SJCRH30 (cell line): Measurements from ENCODE around the gene KASH5. TPM values are rescaled to one million over a fixed set of nuclear protein-coding genes. Genes with fewer than 3 reads are reported as not detected.

ENCODE experiments used
- DNase-seq, 2 experiments: peaks; one replicate each; pipeline ENCODE4 v3.0.0-alpha.2; 2015 to 2020
- H3K27ac ChIP-seq: fragments of 250-450 bp; sonication (Bioruptor Pico); 2 replicates; pipeline ENCODE4 v1.5.1; 2020; ENCODE audit warnings: mild to moderate bottlenecking, moderate library complexity
- H3K27me3 ChIP-seq: fragments of 250-450 bp; sonication (Bioruptor Pico); 2 replicates; pipeline ENCODE4 v1.5.1; 2020; ENCODE audit warnings: mild to moderate bottlenecking, moderate library complexity
- H3K36me3 ChIP-seq: fragments of 250-450 bp; sonication (Bioruptor Pico); 2 replicates; pipeline ENCODE4 v1.5.1; 2020; ENCODE audit warnings: mild to moderate bottlenecking, moderate library complexity
- H3K4me1 ChIP-seq: fragments of 250-450 bp; sonication (Bioruptor Pico); 2 replicates; pipeline ENCODE4 v1.5.1; 2020; ENCODE audit warnings: mild to moderate bottlenecking, moderate library complexity
- H3K4me3 ChIP-seq: fragments of 250-450 bp; sonication (Bioruptor Pico); 2 replicates; pipeline ENCODE4 v1.5.1; 2020; ENCODE audit warnings: mild to moderate bottlenecking, moderate library complexity
- H3K9me3 ChIP-seq: fragments of 250-450 bp; sonication (Bioruptor Pico); replicated peaks from 2 replicates; pipeline ENCODE4 v1.5.1; 2020; ENCODE audit warnings: mild to moderate bottlenecking, moderate library complexity
- total RNA-seq: library from RNA; depleted of rRNA; stranded (reverse); fragments of >200 nt; shearing (Covaris generic); gene quantifications from 2 replicates; pipeline ENCODE4 v1.2.3, GENCODE V29; 2014; rRNA removed

Gene KASH5, protein sequence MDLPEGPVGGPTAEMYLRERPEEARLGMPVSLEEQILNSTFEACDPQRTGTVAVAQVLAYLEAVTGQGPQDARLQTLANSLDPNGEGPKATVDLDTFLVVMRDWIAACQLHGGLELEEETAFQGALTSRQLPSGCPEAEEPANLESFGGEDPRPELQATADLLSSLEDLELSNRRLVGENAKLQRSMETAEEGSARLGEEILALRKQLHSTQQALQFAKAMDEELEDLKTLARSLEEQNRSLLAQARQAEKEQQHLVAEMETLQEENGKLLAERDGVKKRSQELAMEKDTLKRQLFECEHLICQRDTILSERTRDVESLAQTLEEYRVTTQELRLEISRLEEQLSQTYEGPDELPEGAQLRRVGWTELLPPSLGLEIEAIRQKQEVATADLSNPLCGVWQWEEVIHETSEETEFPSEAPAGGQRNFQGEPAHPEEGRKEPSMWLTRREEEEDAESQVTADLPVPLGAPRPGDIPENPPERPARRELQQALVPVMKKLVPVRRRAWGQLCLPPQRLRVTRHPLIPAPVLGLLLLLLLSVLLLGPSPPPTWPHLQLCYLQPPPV
- not detected in 2 replicates for total RNA-seq

DNA sequence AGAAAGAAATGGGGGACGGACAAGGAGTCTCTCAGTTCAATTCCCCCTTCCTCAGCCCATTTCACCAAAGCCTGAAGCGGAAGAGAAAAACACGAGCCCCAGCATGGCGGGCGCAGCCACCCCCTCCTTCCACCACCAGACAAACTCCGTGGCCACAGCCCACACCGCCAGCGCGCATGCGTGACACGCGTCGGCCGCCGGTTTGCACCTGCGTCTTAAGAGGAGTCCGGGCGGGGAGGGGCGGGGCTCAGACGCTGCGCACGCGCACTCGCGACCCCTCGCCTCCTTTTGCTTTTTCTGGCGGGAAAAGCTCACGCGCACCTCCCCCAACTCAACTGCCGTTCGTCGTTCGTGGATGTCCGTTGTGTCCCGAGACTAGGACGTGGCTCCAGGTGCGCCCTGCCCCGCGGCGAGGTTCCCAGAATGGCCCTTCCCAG lies at the start of gene KASH5:
TSS of gene KASH5 (plus strand) at position 314 of the 437 bp plus-strand sequence. CDS start 2,635 bp downstream, outside the sequence.
- no peak within 1 kb of the TSS for H3K4me3 ChIP-seq
- no peaks in the 10 kb centered on the region for H3K4me1 ChIP-seq
- no peak for DNase-seq
- no peaks in the 10 kb centered on the region for H3K27me3 ChIP-seq
- H3K9me3 ChIP-seq: no peaks in the 10 kb centered on the region
- no peaks in the 10 kb centered on the region for H3K36me3 ChIP-seq
- no peak within 1 kb of the TSS for H3K27ac ChIP-seq

- no peaks in the 10 kb centered on the region for H3K9me3 ChIP-seq
- peaks cover 31% of the 10 kb centered on the region for H3K36me3 ChIP-seq
- H3K4me1 ChIP-seq: no peaks in the 10 kb centered on the region
- no peak overlapping the region for H3K27ac ChIP-seq
- DNase-seq: peak; percentile 30 to 33
- H3K27me3 ChIP-seq: no peaks in the 10 kb centered on the region
- no peak overlapping the region for H3K4me3 ChIP-seq
Measured at GRCh38 chr19:49338691-49339300, 49.3 kb upstream of the KASH5 start.

DNA sequence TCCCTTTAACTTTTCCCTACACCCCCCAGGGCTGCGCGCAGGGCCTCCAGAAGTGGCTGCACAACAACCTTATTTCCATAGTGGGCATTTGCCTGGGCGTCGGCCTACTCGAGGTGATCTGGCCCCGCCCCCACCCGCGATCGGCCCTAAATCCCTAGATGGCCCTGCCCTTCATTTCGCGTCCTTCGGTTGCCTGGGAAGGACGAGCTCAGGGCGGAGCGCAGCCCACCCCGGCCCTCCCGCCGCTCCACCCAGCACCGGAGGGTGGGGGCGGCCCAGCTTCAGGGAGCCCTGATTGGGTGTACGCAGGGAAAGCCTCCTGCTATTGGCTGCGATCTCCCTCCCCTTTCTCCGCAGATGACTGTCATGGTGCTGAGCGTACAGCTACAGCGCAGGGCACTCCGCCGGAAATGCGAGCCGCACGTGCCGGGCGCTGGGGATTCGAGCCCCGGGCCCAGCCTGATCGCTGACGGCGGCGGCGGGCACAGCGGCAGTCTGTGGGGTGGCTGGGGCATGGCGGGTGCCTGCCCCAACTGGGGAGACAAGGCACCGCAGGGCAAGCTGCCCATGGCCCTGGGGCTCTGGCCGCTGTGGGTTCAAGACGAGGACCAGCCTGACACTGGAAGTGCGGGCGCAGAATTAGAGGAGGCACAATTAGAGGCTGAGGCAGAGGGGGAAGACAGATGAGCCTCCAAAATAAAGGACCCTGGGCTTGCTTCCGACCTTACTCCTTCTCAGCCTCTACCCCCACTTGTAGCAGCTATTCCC lies 48.6 kb upstream of the KASH5 start:
- no peak for DNase-seq

GRCh38 chr19:49340069-49340864 lies 47.8 kb upstream of the KASH5 start:
- no peak overlapping the region for H3K27ac ChIP-seq
- DNase-seq: no peak
- H3K36me3 ChIP-seq: peaks cover 46% of the 10 kb centered on the region
- H3K4me1 ChIP-seq: no peaks in the 10 kb centered on the region
- no peak overlapping the region for H3K4me3 ChIP-seq
- no peaks in the 10 kb centered on the region for H3K27me3 ChIP-seq
- H3K9me3 ChIP-seq: no peaks in the 10 kb centered on the region

More for the DNA sequence above, 48.6 kb upstream of the KASH5 start:
- Histone ChIP-seq H3K27ac (no peak overlapping the region), H3K9me3 (no peaks in the 10 kb centered on the region), H3K4me1 (no peaks in the 10 kb centered on the region), H3K4me3 (no peak overlapping the region), H3K27me3 (no peaks in the 10 kb centered on the region), H3K36me3 (peaks cover 38% of the 10 kb centered on the region)

- DNase-seq: no peak
Measured at GRCh38 chr19:49340865-49341718, 47.0 kb upstream of the KASH5 start.

DNA sequence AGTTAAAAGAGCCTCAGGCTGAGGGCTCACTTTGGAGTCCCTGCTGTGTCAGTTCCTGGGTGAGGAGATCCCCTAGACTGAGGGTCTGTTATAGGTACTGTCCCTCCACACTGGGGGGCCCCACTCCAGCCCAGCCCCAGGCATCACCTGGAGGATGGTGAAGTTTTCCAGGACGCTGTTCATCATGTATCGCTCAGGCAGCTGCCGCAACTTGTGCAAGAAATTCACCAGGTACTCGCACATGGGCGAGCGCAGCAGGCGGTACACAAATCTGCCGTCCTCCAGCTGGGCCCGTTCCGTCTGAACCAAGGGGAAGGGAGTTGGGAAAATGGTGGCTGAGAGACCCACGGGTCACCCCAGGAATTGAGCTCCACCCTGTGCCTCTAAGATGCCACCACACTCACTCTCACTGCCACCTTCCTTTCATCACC lies 45.7 kb upstream of the KASH5 start:
- H3K27me3 ChIP-seq: no peaks in the 10 kb centered on the region
- peaks cover 64% of the 10 kb centered on the region for H3K36me3 ChIP-seq
- H3K27ac ChIP-seq: no peak overlapping the region
- DNase-seq: no peak
- H3K4me3 ChIP-seq: no peak overlapping the region
- H3K4me1 ChIP-seq: no peaks in the 10 kb centered on the region
- H3K9me3 ChIP-seq: no peaks in the 10 kb centered on the region

More at GRCh38 chr19:49340865-49341718, 47.0 kb upstream of the KASH5 start:
- Histone ChIP-seq H3K36me3 (peaks cover 52% of the 10 kb centered on the region), H3K4me1 (no peaks in the 10 kb centered on the region), H3K9me3 (no peaks in the 10 kb centered on the region), H3K4me3 (no peak overlapping the region), H3K27me3 (no peaks in the 10 kb centered on the region), H3K27ac (no peak overlapping the region)

DNA sequence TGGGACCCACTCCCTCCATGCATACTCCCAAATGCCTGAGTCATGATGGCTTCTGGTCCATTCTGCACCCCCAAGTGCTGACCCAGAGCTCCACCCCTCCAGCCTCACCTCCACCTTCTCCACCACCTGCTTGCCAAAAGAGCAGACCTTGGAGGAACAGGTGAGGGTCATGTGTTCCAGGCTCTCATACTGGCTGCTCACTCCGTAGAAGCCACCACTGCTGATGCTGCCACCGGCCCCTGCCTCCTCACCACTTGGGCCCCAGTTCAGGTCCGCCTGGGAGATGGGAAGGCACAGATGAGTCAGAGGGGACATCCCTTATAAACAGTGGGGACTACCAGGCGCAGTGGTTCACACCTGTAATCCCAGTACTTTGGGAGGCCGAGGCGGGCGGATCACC lies 44.9 kb upstream of the KASH5 start:
- peaks cover 73% of the 10 kb centered on the region for H3K36me3 ChIP-seq
- no peak overlapping the region for H3K27ac ChIP-seq

GRCh38 chr19:49344505-49345423 lies 43.3 kb upstream of the KASH5 start:
- no peak for DNase-seq
- H3K36me3 ChIP-seq: peaks cover 86% of the 10 kb centered on the region

More for the DNA sequence above, 44.9 kb upstream of the KASH5 start:
- Histone ChIP-seq H3K9me3 (no peaks in the 10 kb centered on the region), H3K4me3 (no peak overlapping the region), H3K27me3 (no peaks in the 10 kb centered on the region), H3K4me1 (no peaks in the 10 kb centered on the region)
- no peak for DNase-seq

GRCh38 chr19:49347191-49347590 lies 40.9 kb upstream of the KASH5 start:
- H3K4me3 ChIP-seq: no peak overlapping the region
- no peaks in the 10 kb centered on the region for H3K4me1 ChIP-seq
- H3K27me3 ChIP-seq: no peaks in the 10 kb centered on the region
- H3K9me3 ChIP-seq: no peaks in the 10 kb centered on the region
- no peak overlapping the region for H3K27ac ChIP-seq
- peaks cover 89% of the 10 kb centered on the region for H3K36me3 ChIP-seq
- DNase-seq: no peak

More at GRCh38 chr19:49344505-49345423, 43.3 kb upstream of the KASH5 start:
- Histone ChIP-seq H3K27me3 (no peaks in the 10 kb centered on the region), H3K4me3 (no peak overlapping the region), H3K4me1 (no peaks in the 10 kb centered on the region), H3K27ac (no peak overlapping the region), H3K9me3 (no peaks in the 10 kb centered on the region)

- peak; percentile 37 to 57 for DNase-seq
- Histone ChIP-seq H3K36me3 (peaks cover 82% of the 10 kb centered on the region), H3K27ac (no peak overlapping the region), H3K4me1 (no peaks in the 10 kb centered on the region), H3K9me3 (no peaks in the 10 kb centered on the region), H3K27me3 (no peaks in the 10 kb centered on the region), H3K4me3 (no peak overlapping the region)
Measured at GRCh38 chr19:49347835-49348234, 40.2 kb upstream of the KASH5 start.

GRCh38 chr19:49348305-49349189 lies 39.5 kb upstream of the KASH5 start:
- Histone ChIP-seq H3K4me3 (no peak overlapping the region), H3K27ac (no peak overlapping the region), H3K9me3 (no peaks in the 10 kb centered on the region), H3K4me1 (no peaks in the 10 kb centered on the region), H3K27me3 (no peaks in the 10 kb centered on the region), H3K36me3 (peaks cover 78% of the 10 kb centered on the region)
- no peak for DNase-seq

GRCh38 chr19:49349567-49349966 lies 38.5 kb upstream of the KASH5 start:
- H3K27ac ChIP-seq: no peak overlapping the region
- H3K27me3 ChIP-seq: no peaks in the 10 kb centered on the region
- H3K36me3 ChIP-seq: peaks cover 74% of the 10 kb centered on the region
- DNase-seq: no peak
- no peaks in the 10 kb centered on the region for H3K4me1 ChIP-seq
- no peak overlapping the region for H3K4me3 ChIP-seq
- no peaks in the 10 kb centered on the region for H3K9me3 ChIP-seq
